Osteocyte (in vitro differentiated cells): ENCODE results near the gene KDM6A. TPM values are rescaled to one million over a fixed set of nuclear protein-coding genes. Genes with fewer than 3 reads are reported as not detected.
A peak's percentile ranks its signal among the peaks of the same experiment; 100 is the strongest.
"Not testable (repeated sequence)": the region's sequence is repeated elsewhere in the genome, so short reads cannot be mapped to it uniquely, and the experiment has no call there.

ENCODE experiments used
- DNase-seq: peaks from one replicate; pipeline ENCODE4 v3.0.0; 2021; ENCODE audit warnings: mixed read lengths; ENCODE audit not compliant: unreplicated experiment; ENCODE audit errors: extremely low spot score
- H3K27ac Mint-ChIP-seq: one replicate; pipeline ENCODE4 v1.8.0; 2021; ENCODE audit warnings: mild to moderate bottlenecking, mixed read lengths; ENCODE audit not compliant: unreplicated experiment
- H3K27me3 Mint-ChIP-seq: one replicate; pipeline ENCODE4 v1.8.0; 2021; ENCODE audit warnings: mixed read lengths; ENCODE audit not compliant: unreplicated experiment
- H3K36me3 Mint-ChIP-seq: one replicate; pipeline ENCODE4 v1.8.0; 2021; ENCODE audit warnings: mixed read lengths; ENCODE audit not compliant: unreplicated experiment
- H3K4me1 Mint-ChIP-seq: one replicate; pipeline ENCODE4 v1.8.0; 2021; ENCODE audit warnings: mixed read lengths; ENCODE audit not compliant: unreplicated experiment
- H3K4me3 Mint-ChIP-seq: one replicate; pipeline ENCODE4 v1.8.0; 2021; ENCODE audit warnings: mild to moderate bottlenecking, moderate library complexity, mixed read lengths; ENCODE audit not compliant: unreplicated experiment
- H3K9me3 Mint-ChIP-seq: one replicate; pipeline ENCODE4 v1.8.0; 2021; ENCODE audit warnings: mixed read lengths; ENCODE audit not compliant: unreplicated experiment
- total RNA-seq: library from RNA; stranded (reverse); gene quantifications from 2 replicates; pipeline ENCODE4 v1.2.1, GENCODE V29; 2021
- TF ChIP-seq, protein P1 (sequence below): fragments of 200-600 bp; sonication (generic); IDR thresholded peaks from 2 replicates; pipeline ENCODE4 v1.5.0; 2021; ENCODE audit warnings: antibody characterized with exemption, mild to moderate bottlenecking, moderate library complexity

The KDM6A gene
- total RNA-seq, 1 donor from 2014 or later: 17.6 TPM

DNA sequence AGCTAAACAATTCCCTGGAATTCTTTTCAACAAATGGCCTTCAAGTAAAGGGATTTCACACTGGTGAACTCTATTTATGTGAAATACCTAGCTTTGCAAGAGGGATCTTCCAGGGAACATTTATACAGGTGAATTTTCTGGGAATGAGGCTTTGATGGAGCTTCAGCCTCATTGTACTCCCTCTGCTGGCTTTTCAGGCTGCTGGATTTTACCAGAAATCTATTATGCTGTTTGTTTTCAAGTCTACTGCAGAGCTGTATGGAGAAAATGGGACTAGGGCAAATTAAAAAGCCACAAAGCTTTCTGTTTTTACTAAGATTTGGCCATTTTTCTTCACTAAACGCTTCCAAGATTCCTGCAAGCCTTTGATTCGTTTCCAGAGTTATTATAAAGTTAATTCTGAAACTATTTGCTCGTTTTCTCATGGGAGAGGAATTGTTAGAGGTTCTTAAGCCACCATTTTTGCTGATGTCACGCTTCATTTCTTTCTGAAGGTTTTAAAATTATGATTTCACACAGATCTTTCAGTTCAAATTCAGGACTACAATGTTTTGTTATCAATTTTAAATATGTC, 31.6 kb downstream of the KDM6A start:
- Mint-ChIP-seq H3K4me1 (peaks cover 39% of the 10 kb centered on the region), H3K4me3 (no peak overlapping the region), H3K36me3 (no peaks in the 10 kb centered on the region), H3K27me3 (no peaks in the 10 kb centered on the region), H3K9me3 (peaks cover 26% of the 10 kb centered on the region), H3K27ac (peak overlapping the region; percentile 28)
- no peak for DNase-seq
- TF ChIP-seq, protein P1, sequence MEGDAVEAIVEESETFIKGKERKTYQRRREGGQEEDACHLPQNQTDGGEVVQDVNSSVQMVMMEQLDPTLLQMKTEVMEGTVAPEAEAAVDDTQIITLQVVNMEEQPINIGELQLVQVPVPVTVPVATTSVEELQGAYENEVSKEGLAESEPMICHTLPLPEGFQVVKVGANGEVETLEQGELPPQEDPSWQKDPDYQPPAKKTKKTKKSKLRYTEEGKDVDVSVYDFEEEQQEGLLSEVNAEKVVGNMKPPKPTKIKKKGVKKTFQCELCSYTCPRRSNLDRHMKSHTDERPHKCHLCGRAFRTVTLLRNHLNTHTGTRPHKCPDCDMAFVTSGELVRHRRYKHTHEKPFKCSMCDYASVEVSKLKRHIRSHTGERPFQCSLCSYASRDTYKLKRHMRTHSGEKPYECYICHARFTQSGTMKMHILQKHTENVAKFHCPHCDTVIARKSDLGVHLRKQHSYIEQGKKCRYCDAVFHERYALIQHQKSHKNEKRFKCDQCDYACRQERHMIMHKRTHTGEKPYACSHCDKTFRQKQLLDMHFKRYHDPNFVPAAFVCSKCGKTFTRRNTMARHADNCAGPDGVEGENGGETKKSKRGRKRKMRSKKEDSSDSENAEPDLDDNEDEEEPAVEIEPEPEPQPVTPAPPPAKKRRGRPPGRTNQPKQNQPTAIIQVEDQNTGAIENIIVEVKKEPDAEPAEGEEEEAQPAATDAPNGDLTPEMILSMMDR: no peak

DNA sequence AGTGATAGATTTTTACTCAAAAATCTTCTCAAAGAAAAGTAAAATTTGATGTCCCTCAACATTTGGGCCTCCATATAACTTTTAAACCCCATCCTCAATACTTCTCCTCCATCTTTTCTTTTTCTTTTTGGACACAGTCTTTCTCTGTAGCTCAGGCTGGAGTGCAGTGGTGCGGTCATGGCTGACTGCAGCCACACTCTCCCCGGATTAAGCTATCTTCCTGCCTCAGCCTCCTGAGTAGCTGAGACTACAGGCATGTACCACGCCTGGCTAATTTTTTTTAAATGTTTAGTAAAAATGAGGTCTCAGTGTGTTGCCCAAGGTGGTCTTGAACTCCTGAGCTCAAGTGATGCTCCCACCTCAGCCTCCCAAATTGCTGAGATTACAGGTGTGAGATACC, 33.1 kb downstream of the KDM6A start:
- TF ChIP-seq, protein P1: no peak
- no peak for DNase-seq
- Mint-ChIP-seq H3K27me3 (no peaks in the 10 kb centered on the region), H3K4me1 (peaks cover 30% of the 10 kb centered on the region), H3K9me3 (peaks cover 28% of the 10 kb centered on the region), H3K27ac (peak overlapping the region; percentile 65), H3K4me3 (no peak overlapping the region), H3K36me3 (no peaks in the 10 kb centered on the region)

GRCh38 chrX:44906542-44906941, 33.6 kb downstream of the KDM6A start:
- H3K27me3 Mint-ChIP-seq: no peaks in the 10 kb centered on the region
- peaks cover 30% of the 10 kb centered on the region for H3K4me1 Mint-ChIP-seq
- H3K4me3 Mint-ChIP-seq: no peak overlapping the region
- no peak overlapping the region for H3K27ac Mint-ChIP-seq
- DNase-seq: no peak
- H3K9me3 Mint-ChIP-seq: peaks cover 28% of the 10 kb centered on the region
- H3K36me3 Mint-ChIP-seq: no peaks in the 10 kb centered on the region
- TF ChIP-seq, protein P1: no peak

- Mint-ChIP-seq H3K27ac (no peak overlapping the region), H3K9me3 (peaks cover 26% of the 10 kb centered on the region), H3K27me3 (no peaks in the 10 kb centered on the region), H3K4me1 (peaks cover 30% of the 10 kb centered on the region), H3K36me3 (no peaks in the 10 kb centered on the region), H3K4me3 (no peak overlapping the region)
- TF ChIP-seq, protein P1: no peak
- DNase-seq: no peak
Observed at GRCh38 chrX:44908153-44908552, 35.2 kb downstream of the KDM6A start.

DNA sequence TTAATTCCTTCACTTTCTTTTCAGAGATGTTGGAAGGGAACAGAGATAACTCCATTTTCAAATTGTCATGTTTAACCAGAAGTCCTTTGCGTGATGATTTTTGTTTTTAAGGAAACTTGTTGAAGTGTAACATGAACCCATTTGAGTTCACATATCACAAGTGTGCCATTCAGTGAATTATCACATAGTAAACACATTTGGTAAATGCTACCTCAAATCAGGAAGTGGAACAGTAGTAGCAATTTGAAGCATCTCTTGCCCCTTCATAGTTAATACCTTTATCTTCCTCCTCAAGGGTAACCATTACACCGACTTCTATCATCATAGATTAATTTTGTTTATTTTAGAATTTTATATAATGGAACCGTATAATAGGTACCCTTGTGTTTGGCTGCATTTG, 35.8 kb downstream of the KDM6A start:
- H3K27ac Mint-ChIP-seq: no peak overlapping the region
- H3K4me1 Mint-ChIP-seq: peaks cover 26% of the 10 kb centered on the region
- H3K4me3 Mint-ChIP-seq: no peak overlapping the region
- H3K36me3 Mint-ChIP-seq: no peaks in the 10 kb centered on the region
- no peak for DNase-seq
- no peaks in the 10 kb centered on the region for H3K27me3 Mint-ChIP-seq
- TF ChIP-seq, protein P1: no peak
- peaks cover 19% of the 10 kb centered on the region for H3K9me3 Mint-ChIP-seq

GRCh38 chrX:44910508-44910907, 37.5 kb downstream of the KDM6A start:
- not testable (repeated sequence) for H3K4me3 Mint-ChIP-seq
- Mint-ChIP-seq H3K4me1 (peaks cover 23% of the 10 kb centered on the region), H3K9me3 (peaks cover 19% of the 10 kb centered on the region)

DNA sequence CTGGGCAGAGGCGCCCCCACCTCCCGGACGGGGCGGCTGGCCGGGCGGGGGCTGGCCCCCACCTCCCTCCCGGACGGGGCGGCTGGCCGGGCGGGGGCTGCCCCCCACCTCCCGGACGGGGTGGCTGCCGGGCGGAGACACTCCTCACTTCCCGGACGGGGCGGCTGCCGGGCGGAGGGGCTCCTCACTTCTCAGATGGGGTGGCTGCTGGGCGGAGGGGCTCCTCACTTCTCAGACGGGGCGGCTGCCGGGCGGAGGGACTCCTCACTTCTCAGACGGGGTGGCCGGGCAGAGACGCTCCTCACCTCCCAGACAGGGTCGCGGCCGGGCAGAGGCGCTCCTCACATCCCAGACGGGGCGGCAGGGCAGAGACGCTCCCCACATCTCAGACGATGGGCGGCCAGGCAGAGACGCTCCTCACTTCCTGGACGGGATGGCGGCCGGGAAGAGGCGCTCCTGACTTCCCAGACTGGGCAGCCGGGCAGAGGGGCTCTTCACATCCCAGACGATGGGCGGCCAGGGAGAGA, 38.1 kb downstream of the KDM6A start:
- not testable (repeated sequence) for H3K27ac Mint-ChIP-seq, DNase-seq, H3K36me3 Mint-ChIP-seq, H3K27me3 Mint-ChIP-seq, H3K4me3 Mint-ChIP-seq
- peaks cover 19% of the 10 kb centered on the region for H3K9me3 Mint-ChIP-seq
- H3K4me1 Mint-ChIP-seq: peaks cover 21% of the 10 kb centered on the region

More at GRCh38 chrX:44910508-44910907, 37.5 kb downstream of the KDM6A start:
- H3K36me3 Mint-ChIP-seq, H3K27me3 Mint-ChIP-seq, H3K27ac Mint-ChIP-seq, DNase-seq: not testable (repeated sequence)
